HG02852 (cell line): ENCODE results near the gene OTOA.
"Not testable (repeated sequence)": the region's sequence is repeated elsewhere in the genome, so short reads cannot be mapped to it uniquely, and the experiment has no call there.

ENCODE experiments used
- ATAC-seq: cut with Tn5 transposase; IDR thresholded peaks from one replicate; pipeline ENCODE4 v1.9.1; 2021; ENCODE audit warnings: mild to moderate bottlenecking, moderate library complexity; ENCODE audit not compliant: unreplicated experiment

OTOA gene

GRCh38 chr16:21801538-21802374 lies 138.0 kb downstream of the OTOA start:
- ATAC-seq: not testable (repeated sequence)

DNA sequence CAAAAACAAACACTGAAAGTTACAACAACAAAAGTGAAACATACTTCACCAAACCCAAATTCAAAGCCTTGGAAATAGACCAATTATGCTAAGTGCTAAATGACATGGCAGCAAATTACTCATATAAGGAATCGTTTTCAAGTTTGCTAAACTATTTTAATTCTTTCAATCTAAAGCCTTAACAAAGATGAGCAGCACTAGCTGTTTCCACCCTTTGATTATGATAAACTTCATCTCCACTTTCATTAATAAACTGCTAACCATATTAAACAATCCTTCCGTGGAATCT lies 138.6 kb downstream of the OTOA start:
- ATAC-seq: not testable (repeated sequence)
